Activated naive CD4-positive, alpha-beta T cell treated with anti-CD3 and anti-CD28 coated beads, Interleukin-2, amount 50 U/mL, for 24 hours (primary cell): ENCODE results near the gene NPTX1.
"Not testable (repeated sequence)": the region's sequence is repeated elsewhere in the genome, so short reads cannot be mapped to it uniquely, and the experiment has no call there.

Experiments used
- H3K27ac Mint-ChIP-seq: one replicate; pipeline ENCODE4 v1.8.0; 2021; ENCODE audit warnings: mild to moderate bottlenecking, mixed read lengths
- H3K27me3 Mint-ChIP-seq: one replicate; pipeline ENCODE4 v1.8.0; 2021; ENCODE audit warnings: mixed read lengths
- H3K36me3 Mint-ChIP-seq: one replicate; pipeline ENCODE4 v1.8.0; 2021; ENCODE audit warnings: mixed read lengths
- H3K4me1 Mint-ChIP-seq: one replicate; pipeline ENCODE4 v1.8.0; 2021; ENCODE audit warnings: mixed read lengths
- H3K4me3 Mint-ChIP-seq: one replicate; pipeline ENCODE4 v1.8.0; 2021; ENCODE audit warnings: mild to moderate bottlenecking, mixed read lengths
- H3K9me3 Mint-ChIP-seq: one replicate; pipeline ENCODE4 v1.8.0; 2021; ENCODE audit warnings: mixed read lengths

NPTX1 gene

GRCh38 chr17:80510132-80510531 lies 33.7 kb upstream of the NPTX1 start:
- Mint-ChIP-seq H3K4me3 (no peak overlapping the region), H3K27me3 (peaks cover 2% of the 10 kb centered on the region)

GRCh38 chr17:80509311-80509710 lies 32.9 kb upstream of the NPTX1 start:
- Mint-ChIP-seq H3K4me3 (no peak overlapping the region), H3K4me1 (no peaks in the 10 kb centered on the region), H3K27me3 (peaks cover 2% of the 10 kb centered on the region), H3K27ac (no peak overlapping the region), H3K36me3 (no peaks in the 10 kb centered on the region), H3K9me3 (no peaks in the 10 kb centered on the region)

More at GRCh38 chr17:80510132-80510531, 33.7 kb upstream of the NPTX1 start:
- Mint-ChIP-seq H3K9me3 (no peaks in the 10 kb centered on the region), H3K27ac (no peak overlapping the region), H3K36me3 (no peaks in the 10 kb centered on the region), H3K4me1 (no peaks in the 10 kb centered on the region)

DNA sequence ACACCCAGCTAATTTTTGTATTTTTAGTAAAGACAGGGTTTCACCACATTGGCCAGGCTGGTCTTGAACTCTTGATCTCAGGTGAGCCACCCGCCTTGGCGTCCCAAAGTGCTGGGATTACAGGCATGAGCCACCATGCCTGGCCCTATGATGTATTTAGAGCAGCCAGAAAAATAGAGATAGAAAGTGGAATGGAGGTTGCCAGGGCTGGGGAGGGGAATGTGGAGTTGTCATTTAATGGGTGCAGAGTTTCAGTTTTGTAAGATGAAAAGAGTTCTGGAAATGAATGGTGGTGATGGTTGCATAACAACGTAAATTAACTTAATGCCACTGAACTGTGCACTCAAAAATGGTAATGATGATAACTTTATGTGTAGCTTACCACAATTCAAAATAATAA lies 31.6 kb upstream of the NPTX1 start:
- no peak overlapping the region for H3K27ac Mint-ChIP-seq
- no peaks in the 10 kb centered on the region for H3K4me1 Mint-ChIP-seq
- H3K9me3 Mint-ChIP-seq, result no peaks in the 10 kb centered on the region
- no peak overlapping the region for H3K4me3 Mint-ChIP-seq
- H3K27me3 Mint-ChIP-seq, result no peaks in the 10 kb centered on the region
- H3K36me3 Mint-ChIP-seq, result no peaks in the 10 kb centered on the region

DNA sequence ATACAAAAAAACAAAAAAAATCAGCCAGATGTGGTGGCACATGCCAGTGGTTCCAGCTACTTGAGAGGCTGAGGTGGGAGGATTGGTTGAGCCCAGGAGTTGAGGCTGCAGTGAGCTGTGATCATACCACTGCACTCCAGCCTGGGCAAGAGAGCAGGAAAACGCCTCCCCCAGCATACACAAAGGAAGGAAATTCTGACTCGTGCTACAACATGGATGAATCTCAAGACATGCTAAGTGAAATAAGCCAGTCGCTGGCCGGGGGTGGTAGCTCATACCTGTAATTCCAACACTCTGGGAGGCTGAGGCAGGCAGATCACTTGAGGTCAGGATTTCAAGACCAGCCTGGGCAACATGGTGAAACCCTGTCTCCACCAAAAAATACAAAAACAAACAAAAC lies 30.8 kb upstream of the NPTX1 start:
- H3K27ac Mint-ChIP-seq, H3K4me1 Mint-ChIP-seq: not testable (repeated sequence)

DNA sequence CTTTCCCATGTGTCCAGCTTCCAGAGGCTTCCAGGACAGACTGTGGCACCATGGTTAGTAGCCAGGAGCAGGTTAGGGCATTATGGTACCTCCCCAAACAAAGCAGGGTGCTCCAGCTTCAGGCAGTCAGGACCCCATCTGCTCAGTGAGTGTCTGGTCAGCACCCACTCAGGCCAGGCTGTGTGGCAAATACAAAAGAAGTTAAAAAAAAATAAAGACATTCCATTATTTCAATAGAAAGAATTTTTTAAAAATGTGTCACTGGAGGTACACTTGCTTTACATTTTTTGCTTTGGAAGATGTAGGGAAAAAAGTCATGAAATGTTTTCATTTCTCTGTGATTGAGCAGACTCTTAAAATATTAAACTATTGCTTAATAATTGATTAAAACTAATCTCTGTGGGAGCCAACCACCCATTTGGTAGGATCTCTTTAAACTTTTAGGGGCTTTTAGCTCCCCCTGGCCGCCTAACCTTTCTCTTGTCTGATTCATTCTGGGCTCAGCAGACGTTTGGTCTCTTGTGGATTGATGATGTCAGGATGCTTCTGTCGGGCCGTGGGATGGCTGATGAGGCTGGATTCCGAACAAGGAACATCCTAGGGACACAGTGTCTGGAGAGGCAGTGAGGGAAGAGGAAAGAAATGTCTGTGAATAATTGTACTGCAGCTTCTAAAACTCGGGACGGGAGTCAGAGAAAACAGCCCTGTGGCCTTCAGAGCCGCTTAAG lies 28.4 kb upstream of the NPTX1 start:
- Mint-ChIP-seq H3K27me3 (no peaks in the 10 kb centered on the region), H3K9me3 (no peaks in the 10 kb centered on the region), H3K36me3 (no peaks in the 10 kb centered on the region), H3K4me1 (no peaks in the 10 kb centered on the region), H3K27ac (no peak overlapping the region), H3K4me3 (no peak overlapping the region)

More for the DNA sequence above, 30.8 kb upstream of the NPTX1 start:
- H3K36me3 Mint-ChIP-seq, H3K9me3 Mint-ChIP-seq, H3K4me3 Mint-ChIP-seq, H3K27me3 Mint-ChIP-seq: not testable (repeated sequence)

DNA sequence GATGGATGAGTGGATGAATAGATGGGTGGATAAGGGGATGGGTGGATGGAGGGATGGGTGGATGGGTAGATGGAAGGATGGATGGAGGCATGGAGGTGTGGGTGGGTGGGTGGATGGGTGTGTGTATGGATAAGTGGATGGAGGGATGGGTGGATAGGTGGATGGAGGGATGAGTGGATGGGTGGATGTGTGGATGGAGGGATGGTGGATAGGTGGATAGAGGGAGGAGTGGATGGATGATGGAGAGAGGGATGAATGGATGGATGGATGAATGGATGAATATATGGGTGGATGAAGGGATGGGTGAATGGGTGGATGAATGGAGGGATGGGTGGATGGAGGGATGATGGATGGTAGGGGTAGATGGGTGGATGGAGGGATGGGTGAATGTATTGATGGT lies 27.5 kb upstream of the NPTX1 start:
- H3K4me3 Mint-ChIP-seq, result no peak overlapping the region
- H3K27me3 Mint-ChIP-seq, result no peaks in the 10 kb centered on the region
- H3K27ac Mint-ChIP-seq, result no peak overlapping the region
- no peaks in the 10 kb centered on the region for H3K36me3 Mint-ChIP-seq
- no peaks in the 10 kb centered on the region for H3K9me3 Mint-ChIP-seq
- no peaks in the 10 kb centered on the region for H3K4me1 Mint-ChIP-seq

DNA sequence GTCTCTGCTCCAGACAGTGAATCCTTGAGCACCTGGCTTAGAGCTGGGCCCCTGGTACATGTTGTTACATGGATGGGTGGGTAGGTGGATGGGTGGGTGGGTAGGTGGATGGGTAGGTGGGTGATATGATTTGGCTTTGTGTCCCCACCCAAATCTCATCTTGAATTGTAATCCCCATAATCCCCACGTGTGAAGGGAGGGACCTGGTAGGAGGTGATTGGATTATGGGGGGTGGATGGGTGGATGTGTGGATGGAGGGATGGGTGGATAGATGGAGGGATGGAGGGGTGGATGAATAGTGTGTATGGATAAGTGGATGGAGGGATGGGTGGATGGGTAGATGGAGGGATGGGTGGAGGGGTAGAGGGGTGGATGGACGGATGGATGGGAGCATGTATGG lies 26.6 kb upstream of the NPTX1 start:
- Mint-ChIP-seq H3K36me3 (no peaks in the 10 kb centered on the region), H3K27me3 (no peaks in the 10 kb centered on the region), H3K4me3 (no peak overlapping the region), H3K4me1 (peaks cover under 1% of the 10 kb centered on the region), H3K27ac (no peak overlapping the region), H3K9me3 (no peaks in the 10 kb centered on the region)

- Mint-ChIP-seq H3K36me3 (no peaks in the 10 kb centered on the region), H3K27me3 (no peaks in the 10 kb centered on the region), H3K4me3 (no peak overlapping the region), H3K9me3 (no peaks in the 10 kb centered on the region), H3K4me1 (peaks cover 5% of the 10 kb centered on the region), H3K27ac (no peak overlapping the region)
Observed at GRCh38 chr17:80502578-80502877, 26.1 kb upstream of the NPTX1 start.

GRCh38 chr17:80501741-80502577 lies 25.6 kb upstream of the NPTX1 start:
- no peaks in the 10 kb centered on the region for H3K36me3 Mint-ChIP-seq
- H3K9me3 Mint-ChIP-seq, result no peaks in the 10 kb centered on the region
- H3K27me3 Mint-ChIP-seq, result no peaks in the 10 kb centered on the region
- H3K4me1 Mint-ChIP-seq, result peaks cover 11% of the 10 kb centered on the region
- H3K27ac Mint-ChIP-seq, result no peak overlapping the region
- H3K4me3 Mint-ChIP-seq, result no peak overlapping the region

GRCh38 chr17:80499961-80500665 lies 23.7 kb upstream of the NPTX1 start:
- H3K36me3 Mint-ChIP-seq, result no peaks in the 10 kb centered on the region
- H3K4me1 Mint-ChIP-seq, result peaks cover 13% of the 10 kb centered on the region
- H3K27ac Mint-ChIP-seq, result no peak overlapping the region
- no peaks in the 10 kb centered on the region for H3K9me3 Mint-ChIP-seq
- H3K4me3 Mint-ChIP-seq, result no peak overlapping the region
- H3K27me3 Mint-ChIP-seq, result peaks cover 3% of the 10 kb centered on the region

DNA sequence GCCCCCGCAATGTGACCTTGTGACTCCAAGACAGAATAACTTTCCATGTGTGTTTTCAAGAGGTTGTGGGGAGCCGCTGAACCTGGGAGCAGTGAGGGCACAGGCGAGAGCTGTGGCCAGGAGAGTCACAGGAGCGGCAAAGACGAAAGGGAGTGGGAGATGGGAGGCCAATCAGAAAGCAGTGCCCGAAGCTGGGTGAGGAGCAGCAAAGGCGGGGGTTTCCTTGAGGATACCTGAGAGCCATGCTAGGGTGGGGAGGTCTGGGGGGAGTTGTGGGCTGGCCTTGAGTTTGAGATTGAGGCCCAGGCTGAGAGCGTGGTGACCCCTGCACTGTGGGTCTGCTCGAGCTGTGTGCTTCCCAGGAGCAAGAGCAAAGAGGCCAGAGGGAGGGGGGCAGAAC lies 23.2 kb upstream of the NPTX1 start:
- H3K9me3 Mint-ChIP-seq, result no peaks in the 10 kb centered on the region
- H3K27ac Mint-ChIP-seq, result no peak overlapping the region
- H3K4me1 Mint-ChIP-seq, result peaks cover 13% of the 10 kb centered on the region
- H3K4me3 Mint-ChIP-seq, result no peak overlapping the region
- peaks cover 3% of the 10 kb centered on the region for H3K27me3 Mint-ChIP-seq
- H3K36me3 Mint-ChIP-seq, result no peaks in the 10 kb centered on the region

- Mint-ChIP-seq H3K27ac (no peak overlapping the region), H3K4me1 (peaks cover 13% of the 10 kb centered on the region), H3K9me3 (no peaks in the 10 kb centered on the region), H3K4me3 (no peak overlapping the region), H3K27me3 (peaks cover 3% of the 10 kb centered on the region), H3K36me3 (no peaks in the 10 kb centered on the region)
Observed at GRCh38 chr17:80498920-80499410, 22.6 kb upstream of the NPTX1 start.

- Mint-ChIP-seq H3K9me3 (no peaks in the 10 kb centered on the region), H3K36me3 (no peaks in the 10 kb centered on the region), H3K4me3 (no peak overlapping the region), H3K27ac (no peak overlapping the region), H3K4me1 (peaks cover 13% of the 10 kb centered on the region), H3K27me3 (peaks cover 3% of the 10 kb centered on the region)
Observed at GRCh38 chr17:80498242-80498919, 22.0 kb upstream of the NPTX1 start.

- peaks cover 3% of the 10 kb centered on the region for H3K27me3 Mint-ChIP-seq
- no peaks in the 10 kb centered on the region for H3K9me3 Mint-ChIP-seq
- H3K4me1 Mint-ChIP-seq, result peaks cover 13% of the 10 kb centered on the region
- no peak overlapping the region for H3K27ac Mint-ChIP-seq
- H3K4me3 Mint-ChIP-seq, result no peak overlapping the region
- H3K36me3 Mint-ChIP-seq, result no peaks in the 10 kb centered on the region
Observed at GRCh38 chr17:80497726-80498241, 21.4 kb upstream of the NPTX1 start.

DNA sequence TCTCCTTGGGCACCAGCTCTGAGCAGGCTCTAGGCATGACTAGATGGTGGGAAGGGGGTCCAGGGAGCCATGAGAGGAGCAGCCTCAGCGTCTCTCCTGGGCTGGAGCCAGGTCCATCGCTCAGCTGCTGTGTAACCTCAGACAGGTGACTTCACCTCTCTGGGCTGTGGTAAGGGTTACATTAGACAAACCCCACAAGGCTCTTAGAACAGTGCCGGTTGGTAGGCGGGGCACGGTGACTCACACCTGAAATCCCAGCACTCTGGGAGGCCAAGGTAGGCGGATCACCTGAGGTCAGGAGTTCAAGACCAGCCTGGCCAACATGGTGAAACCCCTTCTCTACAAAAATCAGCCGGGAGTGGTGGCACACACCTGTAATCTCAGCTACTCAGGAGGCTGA lies 18.1 kb upstream of the NPTX1 start:
- Mint-ChIP-seq H3K27me3 (peaks cover 8% of the 10 kb centered on the region), H3K4me3 (no peak overlapping the region), H3K36me3 (no peaks in the 10 kb centered on the region), H3K9me3 (no peaks in the 10 kb centered on the region), H3K4me1 (peaks cover 13% of the 10 kb centered on the region), H3K27ac (no peak overlapping the region)
